NK-92 treated with Interleukin-12 subunit alpha and Interleukin-12 subunit beta, amount 100 ng/mL, for 24 hours (cell line): ENCODE results near the gene PNMA8B.
"Not testable (repeated sequence)": the region's sequence is repeated elsewhere in the genome, so short reads cannot be mapped to it uniquely, and the experiment has no call there.

Experiments
- DNase-seq: peaks from one replicate; lab custom pipeline; 2025; lab: John Stamatoyannopoulos, UW

The PNMA8B gene

GRCh38 chr19:46495786-46496099 lies at the start of gene PNMA8B:
Gene PNMA8B (minus strand): TSS chr19:46495867. CDS start chr19:46495465, 402 bp downstream.
- no peak for DNase-seq

- no peak for DNase-seq
Observed at GRCh38 chr19:46544651-46545050, 49.0 kb upstream of the PNMA8B start.

- peak; percentile 63 for DNase-seq
Observed at GRCh38 chr19:46542428-46543230, 47.0 kb upstream of the PNMA8B start.

- peak; percentile 13 for DNase-seq
Observed at GRCh38 chr19:46537136-46538097, 41.8 kb upstream of the PNMA8B start.

- DNase-seq, result no peak
Observed at GRCh38 chr19:46536391-46536790, 40.7 kb upstream of the PNMA8B start.

GRCh38 chr19:46533621-46534081 lies 38.0 kb upstream of the PNMA8B start:
- DNase-seq, result no peak

- DNase-seq, result no peak
Observed at GRCh38 chr19:46533078-46533620, 37.5 kb upstream of the PNMA8B start.

- no peak for DNase-seq
Observed at GRCh38 chr19:46530636-46531035, 35.0 kb upstream of the PNMA8B start.

GRCh38 chr19:46529622-46530451 lies 34.2 kb upstream of the PNMA8B start:
- no peak for DNase-seq

- no peak for DNase-seq
Observed at GRCh38 chr19:46528601-46529590, 33.2 kb upstream of the PNMA8B start.

GRCh38 chr19:46526801-46527200 lies 31.1 kb upstream of the PNMA8B start:
- not testable (repeated sequence) for DNase-seq

- DNase-seq, result no peak
Observed at GRCh38 chr19:46524308-46524707, 28.6 kb upstream of the PNMA8B start.

GRCh38 chr19:46522988-46523387 lies 27.3 kb upstream of the PNMA8B start:
- DNase-seq, result not testable (repeated sequence)

GRCh38 chr19:46521241-46521868 lies 25.7 kb upstream of the PNMA8B start:
- no peak for DNase-seq

- no peak for DNase-seq
Observed at GRCh38 chr19:46520616-46521015, 24.9 kb upstream of the PNMA8B start.

GRCh38 chr19:46517471-46517870 lies 21.8 kb upstream of the PNMA8B start:
- DNase-seq, result no peak

- no peak for DNase-seq
Observed at GRCh38 chr19:46515879-46516350, 20.2 kb upstream of the PNMA8B start.

GRCh38 chr19:46515290-46515609 lies 19.6 kb upstream of the PNMA8B start:
- DNase-seq, result no peak

GRCh38 chr19:46514589-46515289 lies 19.1 kb upstream of the PNMA8B start:
- no peak for DNase-seq
